Measurements from ENCODE around the gene CD46.
A peak's percentile ranks its signal among the peaks of the same experiment; 100 is the strongest.

The CD46 gene

DNA sequence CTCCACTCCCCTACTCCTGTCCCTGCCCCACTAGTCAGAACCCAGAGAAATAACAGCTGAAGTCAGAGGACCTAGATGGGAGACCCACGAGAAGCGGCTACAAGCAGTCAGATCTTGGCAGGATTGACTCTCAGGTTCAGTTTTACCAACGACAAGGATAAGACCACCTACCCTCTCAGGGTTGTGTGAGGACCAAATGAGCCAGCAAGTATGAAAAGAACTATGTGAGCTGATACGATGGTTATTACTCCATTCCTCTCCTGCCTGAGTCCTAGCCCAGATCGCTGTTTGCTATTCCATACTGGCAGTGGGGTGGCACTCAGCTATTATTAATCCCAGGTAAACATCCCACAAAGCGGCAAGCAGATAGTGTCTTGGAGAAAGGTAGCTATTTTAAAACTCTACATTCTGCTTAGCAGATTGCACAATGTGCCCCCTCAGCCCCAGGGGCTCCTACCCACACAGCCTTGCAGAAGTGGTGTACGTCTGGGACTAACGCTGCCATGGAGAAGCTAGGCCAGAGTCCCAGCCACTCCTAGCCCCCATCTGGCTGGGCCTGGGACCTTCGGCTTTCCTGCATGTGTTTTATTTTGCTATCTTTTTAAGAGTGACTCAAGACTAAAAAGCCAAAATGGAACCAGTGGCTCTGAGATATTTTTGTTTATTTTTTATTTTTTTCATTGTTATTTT, 58.9 kb downstream of the CD46 start:
- Histone ChIP-seq H3K9me3 (ENCODE audit: control insufficient read depth, insufficient read depth, low read length) (no peaks in the 10 kb centered on the region), H3K4me1 (ENCODE audit: insufficient read depth, low read length) (no peaks in the 10 kb centered on the region; the same call in 1 of the 2 replicates), H3K36me3 (ENCODE audit: insufficient read depth, low read length) (no peaks in the 10 kb centered on the region), H3K9ac (ENCODE audit: low read depth, low read length) (no peak overlapping the region)

DNA sequence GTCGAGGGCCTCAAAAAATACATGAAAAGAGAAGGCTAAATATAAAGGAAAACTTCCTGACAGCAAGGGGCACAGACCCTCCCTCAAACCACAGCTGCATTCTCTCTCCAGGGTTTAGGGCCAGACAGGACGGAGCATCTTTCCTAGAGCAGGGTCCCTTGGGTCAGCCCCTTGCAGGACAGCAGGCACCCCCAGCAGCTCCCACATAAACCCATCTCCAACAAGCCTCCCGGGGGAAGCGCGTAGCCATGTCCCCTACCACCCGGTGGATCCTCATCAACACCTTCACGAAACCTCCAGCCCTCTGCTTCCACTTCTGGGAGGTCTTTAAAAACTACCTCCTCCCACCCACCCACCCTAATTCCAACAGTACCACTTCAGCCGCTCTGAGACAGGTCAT, 59.5 kb downstream of the CD46 start:
- H3K9ac ChIP-seq (ENCODE audit: low read depth, low read length): no peak overlapping the region
- H3K9me3 ChIP-seq (ENCODE audit: control insufficient read depth, insufficient read depth, low read length): no peaks in the 10 kb centered on the region
- H3K36me3 ChIP-seq (ENCODE audit: insufficient read depth, low read length): no peaks in the 10 kb centered on the region
- H3K4me1 ChIP-seq (ENCODE audit: insufficient read depth, low read length): no peaks in the 10 kb centered on the region; the same call in 1 of the 2 replicates

DNA sequence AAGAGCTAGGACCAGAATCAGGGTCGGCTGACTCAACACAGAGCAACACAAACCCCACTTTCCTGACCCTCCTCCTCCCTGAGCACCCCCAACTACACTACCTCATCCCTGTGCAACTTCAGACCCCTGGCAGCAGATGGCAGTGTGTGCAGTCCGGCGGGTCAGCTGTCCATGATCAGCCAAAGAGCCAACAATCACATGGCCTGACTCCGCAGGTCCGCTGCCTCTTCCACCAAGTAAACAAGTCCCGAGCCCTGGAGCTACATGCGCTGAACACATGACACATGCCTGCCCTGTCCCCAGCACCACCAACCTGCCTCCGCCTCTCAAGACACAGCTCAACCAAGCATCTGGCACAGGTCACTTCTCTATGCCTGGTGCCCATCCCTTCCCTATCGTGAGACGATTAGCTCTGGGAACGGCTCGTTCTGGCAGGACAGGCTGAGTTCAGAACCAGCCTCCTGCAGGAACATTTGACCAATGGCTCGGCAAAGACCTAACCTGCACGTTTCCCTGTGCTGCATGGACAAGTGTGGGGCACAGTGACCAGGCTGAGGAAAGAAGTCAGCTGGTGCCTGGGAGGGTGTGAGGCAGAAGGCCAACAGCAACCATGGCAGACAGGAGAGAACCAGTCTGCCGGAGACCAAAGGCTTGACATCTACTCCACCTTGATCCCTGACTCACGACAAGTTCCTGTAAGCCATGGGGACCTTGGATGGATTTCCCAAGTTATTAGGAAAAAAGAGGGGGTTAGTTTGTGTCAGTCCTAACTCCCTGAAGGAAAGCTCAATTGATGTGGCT, 60.3 kb downstream of the CD46 start:
- H3K36me3 ChIP-seq (ENCODE audit: insufficient read depth, low read length): no peaks in the 10 kb centered on the region
- no peak overlapping the region for H3K9ac ChIP-seq (ENCODE audit: low read depth, low read length)
- H3K4me1 ChIP-seq (ENCODE audit: insufficient read depth, low read length): no peaks in the 10 kb centered on the region; the same call in 1 of the 2 replicates
- no peaks in the 10 kb centered on the region for H3K9me3 ChIP-seq (ENCODE audit: control insufficient read depth, insufficient read depth, low read length)

DNA sequence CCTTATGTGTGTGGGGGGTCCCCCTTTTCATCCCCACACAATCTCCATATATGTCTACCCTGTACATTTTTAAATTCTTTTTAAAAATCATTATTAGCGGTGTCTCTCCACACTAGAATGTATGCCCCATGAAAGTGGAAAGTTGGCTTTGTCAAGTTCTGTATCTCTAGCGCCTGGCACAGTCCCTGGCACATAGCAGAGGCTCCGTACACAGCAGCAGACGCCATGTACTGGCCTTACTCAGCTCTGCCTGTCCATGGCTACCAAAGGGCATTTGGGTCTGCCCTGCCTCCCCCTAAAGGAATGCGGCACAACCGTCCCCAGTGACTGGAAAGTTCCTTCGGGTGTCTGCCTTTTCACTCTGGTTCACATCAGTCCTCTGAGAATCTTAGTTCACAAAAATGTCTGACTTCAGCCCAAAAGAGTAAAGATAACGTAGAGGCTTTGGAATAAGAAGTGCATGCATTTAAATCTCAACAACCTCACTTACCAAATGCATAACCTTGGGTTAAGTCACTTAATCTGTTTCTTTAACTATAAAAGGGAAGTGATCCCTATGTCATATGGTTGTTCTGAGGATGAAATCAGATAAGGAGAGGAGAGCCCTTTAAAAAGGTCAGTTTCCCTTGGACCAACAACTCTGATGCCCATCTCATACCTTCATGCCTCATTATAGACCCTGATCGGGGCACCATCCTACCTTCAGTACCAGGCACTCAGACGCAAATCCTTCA, 61.1 kb downstream of the CD46 start:
- H3K36me3 ChIP-seq (ENCODE audit: insufficient read depth, low read length): no peaks in the 10 kb centered on the region

DNA sequence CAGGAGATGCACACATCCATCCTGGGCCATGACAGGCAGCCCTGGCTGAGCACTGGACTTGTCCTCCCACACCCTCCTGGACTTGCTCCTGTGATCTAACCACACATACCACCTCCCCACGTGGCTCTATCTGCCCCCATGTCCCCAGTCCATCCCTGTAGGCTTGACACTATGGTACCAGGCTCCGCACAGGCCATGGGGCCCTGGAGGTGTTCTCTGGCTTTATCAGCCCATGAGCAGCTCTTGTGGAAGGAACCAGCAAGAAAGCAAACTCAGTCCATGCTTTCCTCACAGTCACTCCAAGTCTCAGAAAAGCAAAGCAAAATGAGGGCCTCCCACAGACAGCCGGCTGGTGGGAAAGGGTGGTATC, 61.6 kb downstream of the CD46 start:
- H3K9me3 ChIP-seq (ENCODE audit: control insufficient read depth, insufficient read depth, low read length): no peaks in the 10 kb centered on the region
- no peaks in the 10 kb centered on the region for H3K36me3 ChIP-seq (ENCODE audit: insufficient read depth, low read length)
- no peak overlapping the region for H3K9ac ChIP-seq (ENCODE audit: low read depth, low read length)
- H3K4me1 ChIP-seq (ENCODE audit: insufficient read depth, low read length): no peaks in the 10 kb centered on the region; the same call in 1 of the 2 replicates

More for the DNA sequence above, 61.1 kb downstream of the CD46 start:
- H3K4me1 ChIP-seq (ENCODE audit: insufficient read depth, low read length): no peaks in the 10 kb centered on the region; the same call in 1 of the 2 replicates
- no peaks in the 10 kb centered on the region for H3K9me3 ChIP-seq (ENCODE audit: control insufficient read depth, insufficient read depth, low read length)
- H3K9ac ChIP-seq (ENCODE audit: low read depth, low read length): no peak overlapping the region

DNA sequence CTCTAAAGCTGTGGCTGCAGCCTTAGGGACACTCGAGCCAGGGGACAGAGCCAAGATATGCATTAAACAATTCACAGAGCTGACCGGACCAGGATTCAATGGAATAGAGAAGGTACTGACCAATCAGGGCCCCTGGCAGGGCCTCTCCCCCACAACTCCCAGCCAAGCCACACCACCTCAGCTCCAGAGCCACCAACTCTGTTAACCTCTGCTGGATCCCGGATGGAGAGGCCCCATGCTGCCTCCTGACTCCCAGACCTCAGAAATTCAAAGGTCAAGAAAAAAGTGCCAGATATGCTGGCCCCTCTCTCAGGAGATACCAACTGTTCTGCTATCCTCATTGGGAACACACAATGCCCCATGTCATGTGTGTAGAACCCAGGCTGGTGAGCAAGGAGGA, 62.1 kb downstream of the CD46 start:
- no peaks in the 10 kb centered on the region; the same call in 1 of the 2 replicates for H3K4me1 ChIP-seq (ENCODE audit: insufficient read depth, low read length)
- no peaks in the 10 kb centered on the region for H3K9me3 ChIP-seq (ENCODE audit: control insufficient read depth, insufficient read depth, low read length)
- no peak overlapping the region for H3K9ac ChIP-seq (ENCODE audit: low read depth, low read length)
- H3K36me3 ChIP-seq (ENCODE audit: insufficient read depth, low read length): no peaks in the 10 kb centered on the region

DNA sequence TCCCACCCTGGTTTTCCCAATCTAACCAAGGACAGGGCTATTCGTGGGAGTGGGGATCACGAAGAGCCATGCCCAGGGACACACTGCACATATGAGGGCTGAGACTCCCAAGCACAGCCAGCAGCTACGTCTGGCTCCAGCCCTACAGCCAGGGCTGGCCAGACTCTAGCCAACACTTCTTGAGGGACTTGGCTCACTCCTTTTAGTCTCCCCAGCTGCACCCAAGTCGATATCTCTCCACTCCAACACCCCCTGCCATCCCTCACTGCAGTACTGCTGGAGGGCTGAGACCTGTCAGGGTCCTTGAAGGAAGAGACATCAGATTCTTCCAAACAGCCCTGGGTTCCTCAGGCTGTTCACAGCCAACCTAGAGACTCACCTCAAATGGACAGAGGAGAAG, 62.6 kb downstream of the CD46 start:
- Histone ChIP-seq H3K36me3 (ENCODE audit: insufficient read depth, low read length) (no peaks in the 10 kb centered on the region), H3K9ac (ENCODE audit: low read depth, low read length) (no peak overlapping the region), H3K4me1 (ENCODE audit: insufficient read depth, low read length) (no peaks in the 10 kb centered on the region; the same call in 1 of the 2 replicates), H3K9me3 (ENCODE audit: control insufficient read depth, insufficient read depth, low read length) (no peaks in the 10 kb centered on the region)

DNA sequence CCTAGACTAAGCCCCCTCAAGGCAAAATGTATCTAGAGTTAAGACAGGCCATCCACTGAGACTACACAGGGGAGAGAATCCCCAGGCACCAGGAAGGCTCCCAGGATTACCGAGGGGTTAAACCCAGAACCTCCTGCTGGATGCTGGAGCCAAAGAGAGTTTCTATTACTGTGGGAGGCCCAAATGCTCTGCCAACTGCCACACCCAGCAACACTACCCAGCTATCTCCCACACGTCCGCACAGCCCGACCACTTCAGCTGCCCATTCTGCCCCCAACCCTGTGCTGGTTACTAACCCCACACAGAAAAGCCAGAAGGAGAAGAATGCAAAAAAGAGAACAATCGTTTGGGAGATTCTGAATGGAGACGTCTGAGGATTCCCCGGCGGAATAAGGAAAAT, 63.6 kb downstream of the CD46 start:
- Histone ChIP-seq H3K9me3 (ENCODE audit: control insufficient read depth, insufficient read depth, low read length) (no peaks in the 10 kb centered on the region), H3K9ac (ENCODE audit: low read depth, low read length) (no peak overlapping the region), H3K4me1 (ENCODE audit: insufficient read depth, low read length) (no peaks in the 10 kb centered on the region; the same call in 1 of the 2 replicates), H3K36me3 (ENCODE audit: insufficient read depth, low read length) (no peaks in the 10 kb centered on the region)

DNA sequence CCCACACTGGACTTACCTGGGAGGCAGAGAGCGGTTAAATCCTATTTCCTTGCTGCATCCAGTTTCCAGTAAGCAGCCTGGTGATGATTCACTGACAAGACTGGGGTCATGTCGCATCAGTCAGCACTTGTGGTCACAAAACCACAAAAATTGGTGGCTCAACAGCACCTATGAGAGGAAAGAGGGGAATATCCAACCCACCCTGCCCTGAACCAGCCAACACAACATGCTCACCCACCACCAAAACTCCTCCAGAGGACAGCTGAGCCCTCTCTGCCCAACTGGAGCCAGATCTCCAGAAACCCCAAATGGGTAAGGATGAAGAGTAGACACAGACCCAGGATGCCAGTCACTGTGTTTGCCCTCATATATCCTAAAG, 64.0 kb downstream of the CD46 start:
- Histone ChIP-seq H3K4me1 (ENCODE audit: insufficient read depth, low read length) (no peaks in the 10 kb centered on the region; the same call in 1 of the 2 replicates), H3K9ac (ENCODE audit: low read depth, low read length) (no peak overlapping the region), H3K9me3 (ENCODE audit: control insufficient read depth, insufficient read depth, low read length) (no peaks in the 10 kb centered on the region), H3K36me3 (ENCODE audit: insufficient read depth, low read length) (no peaks in the 10 kb centered on the region)

DNA sequence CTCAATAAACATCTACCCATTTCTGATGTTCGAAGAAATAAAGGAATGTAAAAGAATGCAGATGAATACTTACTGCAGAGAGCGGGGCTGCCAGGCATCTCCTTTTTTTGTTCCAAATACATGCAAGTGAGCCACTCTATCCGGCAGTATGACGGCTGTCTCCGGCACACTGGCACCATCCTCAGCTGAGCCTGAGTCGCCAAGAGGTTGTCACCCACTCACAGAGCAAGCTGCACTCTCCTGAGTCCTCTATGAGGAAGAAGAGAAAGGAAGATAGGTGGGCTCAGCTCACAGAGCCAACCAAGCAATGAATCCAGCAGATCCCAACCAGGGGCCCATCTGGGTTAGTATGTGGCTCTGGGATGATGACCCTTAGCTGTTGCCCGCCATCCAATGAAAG, 65.3 kb downstream of the CD46 start:
- no peaks in the 10 kb centered on the region for H3K9me3 ChIP-seq (ENCODE audit: control insufficient read depth, insufficient read depth, low read length)
- no peaks in the 10 kb centered on the region; the same call in 1 of the 2 replicates for H3K4me1 ChIP-seq (ENCODE audit: insufficient read depth, low read length)
- no peak overlapping the region for H3K9ac ChIP-seq (ENCODE audit: low read depth, low read length)
- H3K36me3 ChIP-seq (ENCODE audit: insufficient read depth, low read length): no peaks in the 10 kb centered on the region

DNA sequence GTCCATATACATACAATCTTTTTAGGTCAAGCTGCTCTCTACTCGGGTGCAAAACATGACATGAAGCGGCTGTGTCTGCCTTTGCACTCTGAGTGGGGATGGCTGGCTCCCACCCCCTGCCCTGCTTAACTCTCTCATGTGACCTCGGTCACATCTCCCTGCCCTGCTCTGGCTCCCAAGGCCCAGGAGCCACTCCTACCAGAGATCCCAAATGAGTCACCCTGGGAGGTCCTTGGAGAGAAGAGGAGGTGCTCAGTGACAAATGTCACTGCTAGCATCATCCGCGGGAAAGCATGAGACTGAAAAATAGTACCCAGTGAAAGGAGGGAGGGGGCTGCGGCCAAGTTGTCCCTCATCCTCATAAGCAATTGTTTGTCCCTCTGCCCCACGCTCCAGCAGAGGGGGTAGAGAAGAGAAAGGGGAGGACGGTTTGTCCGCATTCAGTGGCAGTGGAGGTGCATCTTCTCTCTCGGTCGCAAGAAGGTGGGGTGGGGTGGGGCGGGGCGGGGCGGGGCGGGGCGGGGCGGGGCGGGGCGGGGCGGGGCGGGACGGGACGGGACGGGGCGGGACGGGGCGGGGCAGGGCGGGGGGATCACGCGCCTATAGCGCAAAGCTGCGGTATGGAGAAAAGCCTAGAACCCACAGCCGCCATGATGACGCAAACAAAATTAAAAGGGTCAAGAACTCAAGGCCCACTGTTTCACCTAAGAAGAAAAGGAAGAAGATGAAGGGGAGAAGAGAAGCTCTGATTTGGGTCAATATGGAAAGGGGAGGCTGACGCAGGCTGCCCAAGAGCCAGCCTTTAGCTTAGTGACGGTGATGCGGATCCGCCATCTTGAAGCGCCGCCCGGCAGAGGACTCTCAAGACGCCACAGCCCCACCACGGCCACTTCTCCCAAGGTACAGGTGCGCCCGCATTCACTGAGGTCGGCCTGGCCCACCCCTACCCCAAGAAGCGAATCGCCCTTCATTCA, 66.2 kb downstream of the CD46 start:
- H3K4me1 ChIP-seq (ENCODE audit: insufficient read depth, low read length): peaks cover 3% of the 10 kb centered on the region; the same call in 1 of the 2 replicates
- peak overlapping the region; percentile 40; the same call in 1 of the 2 replicates for H3K9ac ChIP-seq (ENCODE audit: low read depth, low read length)
- no peaks in the 10 kb centered on the region for H3K36me3 ChIP-seq (ENCODE audit: insufficient read depth, low read length)
- no peaks in the 10 kb centered on the region for H3K9me3 ChIP-seq (ENCODE audit: control insufficient read depth, insufficient read depth, low read length)

DNA sequence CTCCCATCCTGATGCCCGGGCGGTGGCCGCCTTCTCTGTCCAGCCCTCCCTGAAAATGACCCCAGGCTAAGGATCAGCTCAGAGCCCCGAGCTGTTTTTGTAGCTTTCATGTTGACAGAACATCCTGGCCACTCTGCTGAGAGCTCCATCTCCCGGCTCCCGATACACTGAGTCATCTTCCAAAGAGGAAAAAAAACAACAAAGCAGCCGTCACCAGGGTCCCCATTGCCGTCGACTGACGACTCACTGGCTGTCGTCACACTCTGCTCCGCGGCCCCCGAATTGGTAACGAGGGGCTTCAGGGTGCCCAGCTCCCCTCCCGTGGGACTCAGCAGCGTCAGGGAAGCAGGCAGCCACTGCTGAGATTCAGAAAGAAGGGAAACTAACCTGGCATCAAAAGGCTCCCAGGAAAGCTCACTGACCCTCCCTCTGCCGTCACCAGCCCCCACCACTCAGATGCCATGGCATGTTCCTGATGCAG, 67.2 kb downstream of the CD46 start:
- Histone ChIP-seq H3K9me3 (ENCODE audit: control insufficient read depth, insufficient read depth, low read length) (no peaks in the 10 kb centered on the region), H3K4me1 (ENCODE audit: insufficient read depth, low read length) (peaks cover 7% of the 10 kb centered on the region; the same call in 1 of the 2 replicates), H3K36me3 (ENCODE audit: insufficient read depth, low read length) (no peaks in the 10 kb centered on the region), H3K9ac (ENCODE audit: low read depth, low read length) (peak overlapping the region; percentile 40; the same call in 1 of the 2 replicates)

DNA sequence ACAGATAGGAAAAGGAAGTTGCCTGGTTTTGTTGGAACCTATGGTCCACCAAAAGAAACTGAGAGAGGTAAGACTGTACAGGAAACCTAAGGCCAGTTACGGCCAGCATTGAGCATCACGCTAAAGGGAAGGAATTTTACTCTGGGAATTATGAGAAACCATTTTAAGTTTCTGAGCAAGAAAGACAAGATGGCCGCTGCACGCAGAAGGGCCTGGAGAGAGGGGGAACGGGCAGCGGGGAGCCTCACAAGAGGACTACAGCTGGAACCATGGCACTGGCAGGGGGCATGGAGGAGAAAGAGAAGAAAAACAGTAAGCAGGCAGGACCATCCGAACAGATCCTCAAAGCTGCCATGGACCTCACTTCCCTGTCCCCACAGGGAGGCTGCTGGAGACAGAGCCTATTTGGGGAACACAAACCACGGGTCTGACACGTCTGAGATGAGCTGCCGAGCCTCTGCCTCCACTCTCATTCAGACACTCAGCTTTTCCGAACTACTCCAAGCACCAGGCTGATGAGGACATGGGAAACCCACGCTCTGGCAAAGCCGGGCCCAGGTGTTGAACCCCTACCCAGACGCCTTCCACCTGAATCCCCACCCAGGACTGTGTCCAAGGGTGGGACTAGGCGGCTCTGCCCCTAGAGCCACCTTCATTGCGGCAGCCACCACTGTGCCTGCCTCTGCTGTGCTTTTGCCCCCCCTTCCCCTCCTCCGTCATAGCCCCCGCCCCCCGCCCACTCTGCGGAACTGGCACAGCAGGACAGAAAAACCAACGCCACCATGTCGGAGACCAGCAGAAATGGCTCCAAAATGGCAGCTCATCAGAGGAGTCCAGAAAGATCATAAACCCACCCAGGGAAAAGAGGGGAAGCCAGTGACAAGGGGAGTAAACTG, 69.0 kb downstream of the CD46 start:
- no peaks in the 10 kb centered on the region for H3K9me3 ChIP-seq (ENCODE audit: control insufficient read depth, insufficient read depth, low read length)
- no peaks in the 10 kb centered on the region for H3K36me3 ChIP-seq (ENCODE audit: insufficient read depth, low read length)
- peaks cover 11% of the 10 kb centered on the region; the same call in 1 of the 2 replicates for H3K4me1 ChIP-seq (ENCODE audit: insufficient read depth, low read length)
- no peak overlapping the region for H3K9ac ChIP-seq (ENCODE audit: low read depth, low read length)

Measured in ES-I3 (cell line).